Activated T-helper 9 cell treated with anti-CD3 and anti-CD28 coated beads, Interleukin-2, amount 50 U/mL, for 16 hours (primary cell): ENCODE results near the gene NSD2.

Experiments
- DNase-seq: peaks from one replicate; pipeline ENCODE4 v3.0.0-alpha.2; 2020; ENCODE audit warnings: low read depth

The NSD2 gene

DNA sequence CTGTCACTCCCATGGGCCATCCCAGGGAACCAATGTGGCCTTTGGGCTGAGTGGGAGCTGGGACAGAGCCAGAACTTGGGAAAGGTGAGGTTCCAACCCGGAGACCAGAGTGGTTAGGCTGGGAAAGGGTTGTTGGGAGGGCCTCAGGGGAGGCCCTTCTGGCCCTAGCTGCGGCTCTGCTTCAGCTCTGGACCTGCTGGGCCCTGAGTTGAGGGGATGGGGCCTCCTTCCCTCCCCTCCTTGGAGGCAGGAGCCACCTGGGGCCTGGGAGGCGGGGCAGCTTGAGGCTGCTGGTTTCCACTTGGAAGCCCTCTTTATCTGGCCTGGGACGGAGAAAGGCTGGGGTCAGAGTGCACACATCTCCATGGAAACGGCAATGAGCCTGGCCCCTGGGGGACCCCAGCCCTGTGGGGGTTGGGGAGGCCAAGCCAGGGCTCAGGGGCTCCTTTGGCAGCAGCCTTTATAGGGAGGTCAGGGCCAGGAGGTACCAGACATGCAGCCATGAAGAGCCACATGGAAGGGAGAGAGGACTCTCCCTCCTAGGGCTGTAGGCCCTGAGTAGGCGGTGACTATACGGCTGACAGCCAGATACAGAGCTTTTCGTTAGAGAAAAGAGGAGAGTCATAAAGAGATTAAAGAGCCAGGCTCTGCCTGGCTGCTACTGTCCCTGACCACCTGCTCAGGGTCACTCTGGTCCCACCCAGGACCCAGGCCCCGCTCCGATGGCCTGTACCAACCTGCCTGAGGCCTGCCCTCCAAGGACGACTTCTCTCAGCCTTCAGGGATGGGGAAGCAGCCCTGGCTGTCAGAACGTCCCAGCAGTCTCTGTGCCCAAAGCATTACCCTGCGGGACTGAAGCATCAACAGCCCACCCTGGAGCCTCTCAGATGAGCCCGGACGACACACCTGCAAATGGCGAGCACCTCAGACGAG is 6.9 kb upstream of the NSD2 start:
- no peak for DNase-seq

GRCh38 chr4:1866189-1866661 is 5.0 kb upstream of the NSD2 start:
- no peak for DNase-seq

DNA sequence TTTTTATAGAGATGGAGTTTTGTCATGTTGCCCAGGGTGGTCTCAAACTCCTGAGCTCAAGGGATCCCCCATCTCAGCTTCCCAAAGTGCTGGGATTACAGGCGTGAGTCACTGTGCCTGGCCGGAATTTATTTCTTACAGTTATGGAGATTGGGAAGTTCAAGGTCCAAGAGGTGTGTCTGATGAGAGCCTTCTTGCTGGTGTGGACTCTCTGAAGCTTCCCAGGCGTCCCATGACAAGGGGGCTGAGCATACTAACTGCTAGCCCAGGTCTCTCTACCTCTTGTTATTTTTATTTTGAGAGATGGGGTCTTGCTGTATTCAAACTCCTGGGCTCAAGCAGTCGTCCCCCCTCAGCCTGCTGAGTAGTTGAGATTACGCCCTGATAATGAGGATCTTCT is 2.9 kb upstream of the NSD2 start:
- DNase-seq = no peak

DNA sequence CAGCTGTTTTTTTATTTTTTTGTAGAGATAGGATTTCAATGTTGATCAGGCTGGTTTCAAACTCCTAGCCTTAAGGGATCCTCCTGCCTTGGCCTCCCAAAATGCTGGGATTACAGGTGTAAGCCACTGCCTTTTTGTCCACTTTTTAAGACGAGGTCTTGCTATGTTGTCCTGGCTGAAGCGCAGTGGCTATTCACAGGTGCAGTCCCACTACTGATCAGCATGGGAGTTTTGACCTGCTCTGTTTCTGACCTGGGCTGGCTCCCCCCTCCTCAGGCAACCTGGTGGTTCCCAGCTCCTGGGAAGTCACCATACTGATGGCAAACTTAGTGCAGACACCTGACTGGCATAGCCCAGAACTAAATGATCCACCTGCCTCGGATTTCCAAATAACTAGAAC is 2.3 kb upstream of the NSD2 start:
- DNase-seq = no peak

GRCh38 chr4:1869530-1870327 is 1.5 kb upstream of the NSD2 start:
- DNase-seq = no peak

GRCh38 chr4:1870328-1870577 is 940 bp upstream of the NSD2 start:
- peak; percentile 78 for DNase-seq

- no peak for DNase-seq
Measured at GRCh38 chr4:1871471-1872021, 353 bp downstream of the NSD2 start.

- DNase-seq = peak; percentile 16
Measured at GRCh38 chr4:1872870-1873269, 1.7 kb downstream of the NSD2 start.

GRCh38 chr4:1873291-1873690 is 2.1 kb downstream of the NSD2 start:
- DNase-seq = no peak

GRCh38 chr4:1873776-1874175 is 2.6 kb downstream of the NSD2 start:
- DNase-seq = no peak

GRCh38 chr4:1874201-1874600 is 3.0 kb downstream of the NSD2 start:
- DNase-seq = no peak

GRCh38 chr4:1879485-1879884 is 8.3 kb downstream of the NSD2 start:
- no peak for DNase-seq

DNA sequence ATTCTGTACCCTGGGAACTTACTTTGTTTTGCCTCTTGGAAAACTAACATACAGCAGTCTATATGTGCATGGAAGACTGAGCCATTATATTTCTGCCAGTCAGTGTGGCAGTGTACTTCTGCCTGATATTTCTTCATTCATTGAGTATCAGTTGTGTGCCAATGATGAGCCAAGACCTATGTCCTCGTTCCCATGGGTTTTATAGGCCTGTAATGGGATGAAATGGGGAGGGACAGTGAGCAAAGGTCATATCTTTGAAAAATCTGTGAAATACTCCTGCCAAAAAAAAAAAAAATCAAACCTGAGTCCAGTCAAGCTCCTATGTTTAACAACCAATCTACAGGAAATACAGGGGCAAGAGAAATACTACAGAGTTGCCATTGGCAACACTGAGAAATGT is 9.1 kb downstream of the NSD2 start:
- DNase-seq = no peak

- no peak for DNase-seq
Measured at GRCh38 chr4:1882850-1883271, 11.7 kb downstream of the NSD2 start.

DNA sequence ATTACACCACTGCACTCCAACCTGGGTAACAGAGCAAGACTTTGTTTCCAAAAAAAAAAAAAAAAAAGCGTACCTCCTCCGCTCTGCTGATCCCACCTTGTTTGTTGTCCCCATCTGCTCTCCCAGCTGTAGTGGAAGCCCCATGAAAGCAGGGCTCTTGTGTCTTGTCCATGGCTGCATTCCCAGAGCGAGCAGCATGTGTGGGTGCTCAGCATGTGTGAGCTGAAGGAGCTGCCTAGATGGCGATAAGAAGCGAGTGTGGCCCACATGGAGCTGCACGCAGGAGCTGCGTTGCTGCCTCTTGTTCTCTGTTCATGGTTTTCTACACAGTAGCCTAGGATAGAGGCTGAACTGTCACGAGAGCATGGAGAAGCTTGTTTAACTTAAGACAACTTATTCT is 12.4 kb downstream of the NSD2 start:
- DNase-seq = no peak

- DNase-seq = no peak
Measured at GRCh38 chr4:1885414-1885813, 14.2 kb downstream of the NSD2 start.

DNA sequence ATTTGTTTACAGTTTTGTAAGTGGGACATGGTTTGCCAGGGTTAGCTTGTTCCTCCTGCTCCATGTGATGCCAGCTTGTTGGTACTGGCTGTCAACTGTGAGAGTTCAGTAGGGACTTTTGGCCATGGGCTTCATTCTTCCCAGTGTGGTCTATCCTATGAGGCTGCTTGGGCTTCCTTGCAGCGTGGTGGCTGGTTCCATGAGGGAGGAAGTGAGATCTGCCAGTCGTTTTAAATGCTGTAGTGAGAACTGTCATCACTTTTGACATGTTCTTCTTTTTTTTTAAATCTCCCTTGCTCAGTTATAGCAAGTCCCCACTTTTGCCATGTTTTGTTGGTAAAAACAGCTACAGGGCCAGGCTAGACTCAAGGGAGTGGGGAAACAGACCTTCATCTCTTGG is 15.9 kb downstream of the NSD2 start:
- DNase-seq = no peak

DNA sequence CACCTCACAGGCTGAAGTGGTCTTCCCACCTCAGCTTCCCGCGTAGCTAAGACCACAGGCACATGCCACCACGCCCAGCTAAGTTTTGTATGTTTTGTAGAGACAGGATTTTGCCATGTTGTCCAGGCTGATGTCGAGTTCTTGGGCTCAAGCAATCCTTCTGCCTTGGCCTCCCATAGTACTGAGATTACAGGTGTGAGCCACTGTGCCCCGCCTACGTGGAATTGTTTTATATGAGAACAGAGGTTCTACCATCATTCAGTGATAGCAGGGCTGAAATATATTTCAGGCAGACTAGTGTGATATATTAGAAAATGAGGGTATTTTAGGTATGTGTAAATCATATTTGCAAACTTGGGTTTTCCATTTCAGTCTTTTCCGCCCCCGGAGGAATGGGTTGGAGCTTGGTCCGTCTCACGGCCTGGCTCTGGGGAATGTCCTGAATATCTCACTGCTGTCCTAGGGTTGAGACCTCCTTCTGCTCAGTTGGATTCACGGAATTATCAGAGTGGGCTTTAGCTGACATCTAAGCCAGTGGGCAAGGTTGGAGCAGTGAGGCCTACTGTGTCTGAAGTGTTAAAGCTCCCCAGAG is 19.9 kb downstream of the NSD2 start:
- DNase-seq = no peak

GRCh38 chr4:1895971-1896657 is 24.9 kb downstream of the NSD2 start:
- DNase-seq = no peak

DNA sequence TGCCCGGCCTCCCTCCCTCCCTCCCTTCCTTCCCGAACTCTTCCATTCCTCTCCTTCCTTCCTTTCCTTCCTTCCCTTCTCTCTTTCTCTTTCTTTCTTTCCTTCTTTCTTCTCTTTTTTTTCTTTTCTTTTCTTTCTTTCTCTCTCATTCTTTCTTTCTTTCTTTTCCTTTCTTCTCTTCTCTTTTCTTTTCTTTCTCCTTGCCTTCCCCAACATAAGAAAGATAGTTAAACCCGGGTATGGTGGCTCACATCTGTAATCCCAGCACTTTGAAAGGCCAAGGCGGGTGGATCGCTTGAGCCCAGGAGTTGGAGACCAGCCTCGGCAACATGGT is 25.4 kb downstream of the NSD2 start:
- DNase-seq = no peak

DNA sequence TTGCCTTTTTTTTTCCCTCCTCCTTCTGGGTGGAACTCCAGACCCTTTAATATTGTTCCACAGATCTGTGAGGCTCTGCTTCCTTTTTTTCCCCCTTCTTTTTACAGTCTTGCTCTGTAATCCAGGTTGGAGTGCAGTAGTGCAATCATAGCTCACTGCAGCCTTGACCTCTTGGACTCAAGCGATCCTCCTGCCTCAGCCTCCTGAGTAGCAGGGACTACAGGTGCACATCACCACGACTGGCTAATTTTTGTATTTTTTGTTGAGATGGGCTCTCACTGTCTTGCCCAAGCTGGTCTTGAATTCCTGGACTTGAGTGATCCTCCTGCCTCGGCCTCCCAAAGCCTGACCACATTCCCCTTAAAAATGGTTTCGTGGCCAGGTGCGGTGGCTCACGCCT is 26.8 kb downstream of the NSD2 start:
- no peak for DNase-seq

- no peak for DNase-seq
Measured at GRCh38 chr4:1898681-1899080, 27.5 kb downstream of the NSD2 start.
